Ovary (tissue), 3 donors: Measurements from ENCODE around the gene C3orf20.

Experiments
- CTCF ChIP-seq, 3 donors: fragments of 450-650 bp in 2 of 3; fragments of 200-600 bp in 1 of 3; IDR thresholded peaks; one replicate each; pipeline versions ENCODE4 v1.5.1 to v1.8.0; 2016 to 2022; ENCODE audit warnings: antibody characterized with exemption in 3 of 3, mild to moderate bottlenecking in 1 of 3
- POLR2A ChIP-seq: fragments of 450-650 bp; IDR thresholded peaks from one replicate; pipeline ENCODE4 v1.6.1; 2017; ENCODE audit warnings: antibody characterized with exemption, mild to moderate bottlenecking, moderate library complexity
- donor health status: DM: no; HTN: no; CAD: no.

- TF ChIP-seq CTCF (IDR thresholded peaks at IDR 0.05) (no peak), POLR2A (no peak)
These were observed 106.1 kb downstream of the C3orf20 start for GRCh38 chr3:14780927-14781507.
